Large intestine (tissue), 3 donors: Measurements from ENCODE around the gene SERPINA3. TPM values are rescaled to one million over a fixed set of nuclear protein-coding genes. Genes with fewer than 3 reads are reported as not detected.
"Not testable (repeated sequence)": the region's sequence is repeated elsewhere in the genome, so short reads cannot be mapped to it uniquely, and the experiment has no call there.

Source experiments
- DNase-seq, 2 donors: peaks; one replicate each; pipeline versions ENCODE4 v3.0.0 to v3.0.0-alpha.2; 2013
- H3K27ac ChIP-seq: one replicate; pipeline ENCODE4 v1.5.1; 2013; ENCODE audit warnings: low read length
- H3K27me3 ChIP-seq: 2 replicates; pipeline ENCODE4 v1.6.1; 2013; ENCODE audit warnings: low read length; ENCODE audit not compliant: control insufficient read depth, insufficient read depth
- H3K36me3 ChIP-seq: 2 replicates; pipeline ENCODE4 v1.6.1; 2013; ENCODE audit warnings: low read length; ENCODE audit not compliant: control insufficient read depth, insufficient read depth
- H3K4me1 ChIP-seq: one replicate; pipeline ENCODE4 v1.6.1; 2013; ENCODE audit warnings: low read length; ENCODE audit not compliant: control insufficient read depth, insufficient read depth
- H3K4me3 ChIP-seq: one replicate; pipeline ENCODE4 v1.5.1; 2013; ENCODE audit warnings: low read length
- H3K9me3 ChIP-seq: one replicate; pipeline ENCODE4 v1.6.1; 2013; ENCODE audit warnings: mild to moderate bottlenecking, low read depth, low read length, moderate library complexity; ENCODE audit not compliant: control insufficient read depth
- WGBS: methylation state at CpG from one replicate; pipeline ENCODE4 v1.1.5; 2013; ENCODE audit warnings: low lambda C conversion rate; ENCODE audit not compliant: insufficient coverage; 5-methylcytosine and 5-hydroxymethylcytosine counted together
- polyA plus RNA-seq: library from polyadenylated mRNA; unstranded; fragments of 120-200 nt; gene quantifications from one replicate; pipeline ENCODE4 v1.2.1, GENCODE V29; 2013

The SERPINA3 gene
- polyA plus RNA-seq, 1 donor: 0.51 TPM

GRCh38 chr14:94631536-94632304 is 19.5 kb downstream of the SERPINA3 start:
- Histone ChIP-seq H3K27me3 (no peaks in the 10 kb centered on the region), H3K27ac (no peak overlapping the region), H3K4me1 (peaks cover 3% of the 10 kb centered on the region), H3K36me3 (no peaks in the 10 kb centered on the region), H3K4me3 (no peak overlapping the region), H3K9me3 (no peaks in the 10 kb centered on the region)
- no peak for DNase-seq
- no CpG with 5 or more reads among the region's 7 CpGs for WGBS

GRCh38 chr14:94632305-94632590 is 20.1 kb downstream of the SERPINA3 start:
- WGBS: no CpG with 5 or more reads among the region's 4 CpGs
- H3K27ac ChIP-seq: no peak overlapping the region

GRCh38 chr14:94633121-94633520 is 20.9 kb downstream of the SERPINA3 start:
- Histone ChIP-seq H3K27ac (no peak overlapping the region), H3K9me3 (no peaks in the 10 kb centered on the region), H3K4me3 (no peak overlapping the region), H3K36me3 (no peaks in the 10 kb centered on the region), H3K4me1 (peaks cover 3% of the 10 kb centered on the region), H3K27me3 (no peaks in the 10 kb centered on the region)
- DNase-seq: peak; percentile 25
- no CpG with 5 or more reads among the region's 6 CpGs for WGBS

More at GRCh38 chr14:94632305-94632590, 20.1 kb downstream of the SERPINA3 start:
- no peak overlapping the region for H3K4me3 ChIP-seq
- H3K9me3 ChIP-seq: no peaks in the 10 kb centered on the region
- DNase-seq: no peak
- no peaks in the 10 kb centered on the region for H3K36me3 ChIP-seq
- peaks cover 3% of the 10 kb centered on the region for H3K4me1 ChIP-seq
- no peaks in the 10 kb centered on the region for H3K27me3 ChIP-seq

- Histone ChIP-seq H3K4me3 (no peak overlapping the region), H3K4me1 (peaks cover 3% of the 10 kb centered on the region), H3K36me3 (no peaks in the 10 kb centered on the region), H3K27ac (no peak overlapping the region), H3K9me3 (no peaks in the 10 kb centered on the region), H3K27me3 (no peaks in the 10 kb centered on the region)
- 57% methylated on average over 1 of the region's 1 CpG for WGBS
- DNase-seq: no peak
Observed at GRCh38 chr14:94635154-94635553, 23.0 kb downstream of the SERPINA3 start.

GRCh38 chr14:94636744-94637412 is 24.7 kb downstream of the SERPINA3 start:
- Histone ChIP-seq H3K36me3 (no peaks in the 10 kb centered on the region), H3K4me1 (peaks cover 3% of the 10 kb centered on the region), H3K4me3 (no peak overlapping the region), H3K9me3 (no peaks in the 10 kb centered on the region), H3K27ac (no peak overlapping the region), H3K27me3 (no peaks in the 10 kb centered on the region)
- WGBS: no CpG with 5 or more reads among the region's 2 CpGs
- DNase-seq: peak in 1 of 2 donors; percentile 20

- H3K9me3 ChIP-seq, H3K36me3 ChIP-seq, H3K4me1 ChIP-seq, H3K27me3 ChIP-seq, H3K4me3 ChIP-seq, DNase-seq, H3K27ac ChIP-seq: not testable (repeated sequence)
- WGBS: 20% methylated on average over 1 of the region's 8 CpGs
Observed at GRCh38 chr14:94637814-94638213, 25.6 kb downstream of the SERPINA3 start.

GRCh38 chr14:94638339-94638738 is 26.1 kb downstream of the SERPINA3 start:
- Histone ChIP-seq H3K27ac (no peak overlapping the region), H3K27me3 (no peaks in the 10 kb centered on the region), H3K36me3 (no peaks in the 10 kb centered on the region), H3K9me3 (no peaks in the 10 kb centered on the region), H3K4me3 (no peak overlapping the region), H3K4me1 (peaks cover 2% of the 10 kb centered on the region)
- no CpG with 5 or more reads among the region's 2 CpGs for WGBS
- DNase-seq: no peak

GRCh38 chr14:94638961-94639817 is 27.0 kb downstream of the SERPINA3 start:
- Histone ChIP-seq H3K9me3 (no peaks in the 10 kb centered on the region), H3K4me3 (no peak overlapping the region), H3K27me3 (no peaks in the 10 kb centered on the region), H3K36me3 (no peaks in the 10 kb centered on the region), H3K27ac (no peak overlapping the region), H3K4me1 (no peaks in the 10 kb centered on the region)
- no peak for DNase-seq
- WGBS: no CpG with 5 or more reads among the region's 11 CpGs

GRCh38 chr14:94640721-94641631 is 28.8 kb downstream of the SERPINA3 start:
- no peak overlapping the region for H3K27ac ChIP-seq
- no peak overlapping the region for H3K4me3 ChIP-seq
- H3K4me1 ChIP-seq: no peaks in the 10 kb centered on the region
- no peaks in the 10 kb centered on the region for H3K27me3 ChIP-seq
- no CpG with 5 or more reads among the region's 10 CpGs for WGBS
- no peaks in the 10 kb centered on the region for H3K36me3 ChIP-seq
- no peaks in the 10 kb centered on the region for H3K9me3 ChIP-seq
- DNase-seq: no peak

GRCh38 chr14:94641632-94641955 is 29.4 kb downstream of the SERPINA3 start:
- H3K27ac ChIP-seq: no peak overlapping the region
- H3K36me3 ChIP-seq: no peaks in the 10 kb centered on the region
- H3K4me1 ChIP-seq: no peaks in the 10 kb centered on the region
- WGBS: 100% methylated on average over 1 of the region's 12 CpGs
- H3K27me3 ChIP-seq: no peaks in the 10 kb centered on the region
- no peak overlapping the region for H3K4me3 ChIP-seq
- no peaks in the 10 kb centered on the region for H3K9me3 ChIP-seq
- DNase-seq: no peak
